ENCODE results near the gene DNASE1L3. TPM values are rescaled to one million over a fixed set of nuclear protein-coding genes. Genes with fewer than 3 reads are reported as not detected.

The DNASE1L3 gene
- polyA plus RNA-seq, 3 donors = 0.19 TPM; not detected in 2

- Histone ChIP-seq H3K4me1 (ENCODE audit: control insufficient read depth in 1 of 2, insufficient read depth in 2 of 2, low read length in 2 of 2) (peaks cover 7 to 17% of the 10 kb centered on the region in 2 donors), H4K20me1 (ENCODE audit: insufficient read depth, low read length) (peaks cover 77% of the 10 kb centered on the region), H3K27ac (ENCODE audit: low read depth in 1 of 2, low read length in 2 of 2) (no peak overlapping the region)
Observed at GRCh38 chr3:58242340-58242739, 31.6 kb upstream of the DNASE1L3 start.

GRCh38 chr3:58241306-58242044 is 30.7 kb upstream of the DNASE1L3 start:
- Histone ChIP-seq H2AFZ (ENCODE audit: insufficient read depth, low read depth, low read length, poor library complexity, severe bottlenecking) (no peak overlapping the region), H3K4me1 (ENCODE audit: control insufficient read depth in 1 of 2, insufficient read depth in 2 of 2, low read length in 2 of 2) (peaks cover 14 to 25% of the 10 kb centered on the region in 2 donors), H3K27me3 (ENCODE audit: control insufficient read depth in 2 of 2, insufficient read depth in 2 of 2, low read length in 2 of 2) (no peaks in the 10 kb centered on the region), H4K20me1 (ENCODE audit: insufficient read depth, low read length) (peaks cover 70% of the 10 kb centered on the region), H3K79me2 (ENCODE audit: insufficient read depth, low read length) (peaks cover 5% of the 10 kb centered on the region), H3K4me2 (replicated peaks; ENCODE audit: extremely low read depth, low read length, poor library complexity, severe bottlenecking) (no peak overlapping the region), H3K9me3 (replicated peaks in 1 of 2; ENCODE audit: control insufficient read depth in 1 of 2, insufficient read depth in 1 of 2, low read length in 2 of 2) (no peaks in the 10 kb centered on the region), H3K4me3 (replicated peaks in 1 of 3; ENCODE audit: low read depth in 2 of 3, low read length in 3 of 3) (no peak overlapping the region), H3K36me3 (replicated peaks in 1 of 2; ENCODE audit: control insufficient read depth in 1 of 2, insufficient read depth in 2 of 2, low read length in 2 of 2) (no peaks in the 10 kb centered on the region), H3K9ac (ENCODE audit: insufficient read depth, low read length, poor library complexity, severe bottlenecking) (no peak overlapping the region), H3K27ac (ENCODE audit: low read depth in 1 of 2, low read length in 2 of 2) (no peak overlapping the region)
- Mint-ChIP-seq H3K9me3 (peaks cover 0 to 2% (median 0%) of the 10 kb centered on the region in 7 donors), H3K4me3 (no peak overlapping the region), H3K27ac (peak overlapping the region in 1 of 7 donors; percentile 58), H3K36me3 (peaks cover 0 to 9% of the 10 kb centered on the region in 2 donors), H3K27me3 (ENCODE audit: low read depth in 3 of 3) (peaks cover 1 to 5% (median 3%) of the 10 kb centered on the region in 3 donors), H3K4me1 (peaks cover 30% of the 10 kb centered on the region)
- DNase-seq = peak in 1 of 3 donors; percentile 11
- WGBS (ENCODE audit: insufficient coverage) = no CpG with 5 or more reads among the region's 4 CpGs
- intact Hi-C loops (cut with micrococcal nuclease) = no loop called here
- no peak for TF ChIP-seq CTCF (IDR thresholded peaks at IDR 0.05)

More at GRCh38 chr3:58242340-58242739, 31.6 kb upstream of the DNASE1L3 start:
- Mint-ChIP-seq H3K36me3 (peaks cover 0 to 10% of the 10 kb centered on the region in 2 donors), H3K9me3 (peaks cover 0 to 2% (median 0%) of the 10 kb centered on the region in 7 donors), H3K27me3 (ENCODE audit: low read depth in 3 of 3) (peaks cover 0 to 3% (median 2%) of the 10 kb centered on the region in 3 donors), H3K4me1 (peaks cover 22% of the 10 kb centered on the region), H3K27ac (peak overlapping the region in 1 of 7 donors; percentile 64), H3K4me3 (no peak overlapping the region)
- no CpG with 5 or more reads among the region's 1 CpG for WGBS (ENCODE audit: insufficient coverage)
- Histone ChIP-seq H3K36me3 (replicated peaks in 1 of 2; ENCODE audit: control insufficient read depth in 1 of 2, insufficient read depth in 2 of 2, low read length in 2 of 2) (no peaks in the 10 kb centered on the region), H2AFZ (ENCODE audit: insufficient read depth, low read depth, low read length, poor library complexity, severe bottlenecking) (no peak overlapping the region), H3K4me3 (replicated peaks in 1 of 3; ENCODE audit: low read depth in 2 of 3, low read length in 3 of 3) (no peak overlapping the region), H3K79me2 (ENCODE audit: insufficient read depth, low read length) (peaks cover 5% of the 10 kb centered on the region), H3K9me3 (replicated peaks in 1 of 2; ENCODE audit: control insufficient read depth in 1 of 2, insufficient read depth in 1 of 2, low read length in 2 of 2) (no peaks in the 10 kb centered on the region), H3K27me3 (ENCODE audit: control insufficient read depth in 2 of 2, insufficient read depth in 2 of 2, low read length in 2 of 2) (no peaks in the 10 kb centered on the region), H3K4me2 (replicated peaks; ENCODE audit: extremely low read depth, low read length, poor library complexity, severe bottlenecking) (no peak overlapping the region), H3K9ac (ENCODE audit: insufficient read depth, low read length, poor library complexity, severe bottlenecking) (no peak overlapping the region)
- DNase-seq = no peak
- intact Hi-C loops (cut with micrococcal nuclease) = no loop called here
- TF ChIP-seq CTCF (IDR thresholded peaks at IDR 0.05) = no peak

All from CD14-positive monocyte (primary cell).